ENCODE results near the gene PIAS1.

Gene PIAS1

GRCh38 chr15:68203956-68204355 is 149.8 kb downstream of the PIAS1 start:
- ChIA-PET CTCF (no interaction called here), POLR2A (no interaction called here)
- Histone ChIP-seq H3K4me1 (ENCODE audit: control insufficient read depth, insufficient read depth, low read length) (no peaks in the 10 kb centered on the region), H3K4me3 (ENCODE audit: low read depth, low read length) (no peak overlapping the region), H3K36me3 (ENCODE audit: control insufficient read depth in 2 of 2, insufficient read depth in 1 of 2, low read length in 2 of 2) (peaks cover 0 to 16% of the 10 kb centered on the region in 2 experiments; a peak in 2 of 3 replicates), H3K27ac (ENCODE audit: extremely low read depth, low read depth, low read length) (no peak overlapping the region), H3K9me3 (ENCODE audit: control insufficient read depth, insufficient read depth, low read depth, low read length) (no peaks in the 10 kb centered on the region)
- TF ChIP-seq ATF2 (tag by site-specific recombination; IDR thresholded peaks at IDR 0.05; ENCODE audit: low read depth) (no peak), ZNF544 (tag by site-specific recombination; IDR thresholded peaks at IDR 0.05) (no peak), INSM2 (tag by site-specific recombination; IDR thresholded peaks at IDR 0.05) (no peak), SCRT1 (tag by site-specific recombination; IDR thresholded peaks at IDR 0.05; ENCODE audit: borderline replicate concordance) (no peak), TCF7L2 (IDR thresholded peaks at IDR 0.05; ENCODE audit: borderline replicate concordance, low read depth, low read length) (no peak), ZNF19 (tag by site-specific recombination; IDR thresholded peaks at IDR 0.05; ENCODE audit: low read depth) (no peak), KLF16 (tag by site-specific recombination; IDR thresholded peaks at IDR 0.05) (no peak), ZNF324 (tag by site-specific recombination; IDR thresholded peaks at IDR 0.05) (no peak), ZNF610 (tag by site-specific recombination; IDR thresholded peaks at IDR 0.05; ENCODE audit: borderline replicate concordance) (no peak), ZNF692 (tag by site-specific recombination; IDR thresholded peaks at IDR 0.05) (no peak)

- H3K27ac ChIP-seq (ENCODE audit: extremely low read depth, low read depth, low read length), result no peak overlapping the region
- no peak overlapping the region for H3K4me3 ChIP-seq (ENCODE audit: low read depth, low read length)
- H3K4me1 ChIP-seq (ENCODE audit: control insufficient read depth, insufficient read depth, low read length), result no peaks in the 10 kb centered on the region
- H3K9me3 ChIP-seq (ENCODE audit: control insufficient read depth, insufficient read depth, low read depth, low read length), result no peaks in the 10 kb centered on the region
- ChIA-PET CTCF (no interaction called here), POLR2A (no interaction called here)
- H3K36me3 ChIP-seq (ENCODE audit: control insufficient read depth in 2 of 2, insufficient read depth in 1 of 2, low read length in 2 of 2), result peaks cover 0 to 20% of the 10 kb centered on the region in 2 experiments; a peak in 1 of 3 replicates
- no peak for TF ChIP-seq ZNF645 (tag by site-specific recombination; IDR thresholded peaks at IDR 0.05)
- TF ChIP-seq REPIN1 (tag by site-specific recombination; IDR thresholded peaks at IDR 0.05; ENCODE audit: low read depth), result no peak
- no peak for TF ChIP-seq ZBTB49 (tag by site-specific recombination; IDR thresholded peaks at IDR 0.05; ENCODE audit: low read depth)
- TF ChIP-seq PATZ1 (tag by site-specific recombination; IDR thresholded peaks at IDR 0.05), result no peak
- no peak for TF ChIP-seq HOXA7 (CRISPR knock-in tag; IDR thresholded peaks at IDR 0.05; ENCODE audit: borderline replicate concordance)
- no peak for TF ChIP-seq GLIS1 (tag by site-specific recombination; IDR thresholded peaks at IDR 0.05)
- TF ChIP-seq ZNF830 (tag by site-specific recombination; IDR thresholded peaks at IDR 0.05; ENCODE audit: low read depth), result no peak
- no peak for TF ChIP-seq ZNF510 (tag by site-specific recombination; IDR thresholded peaks at IDR 0.05; ENCODE audit: insufficient replicate concordance)
- TF ChIP-seq TCF7L2 (IDR thresholded peaks at IDR 0.05; ENCODE audit: borderline replicate concordance, low read depth, low read length), result no peak
- no peak for TF ChIP-seq MZF1 (tag by site-specific recombination; IDR thresholded peaks at IDR 0.05; ENCODE audit: borderline replicate concordance)
- no peak for TF ChIP-seq ZNF302 (tag by site-specific recombination; IDR thresholded peaks at IDR 0.05; ENCODE audit: low read depth)
- TF ChIP-seq ZNF391 (tag by site-specific recombination; IDR thresholded peaks at IDR 0.05; ENCODE audit: borderline replicate concordance, low read depth), result no peak
Measured at GRCh38 chr15:68204361-68204760, 150.2 kb downstream of the PIAS1 start.

All from HEK293 (cell line).